Endodermal cell (in vitro differentiated cells): ENCODE measurements around the gene CTIF. TPM values are rescaled to one million over a fixed set of nuclear protein-coding genes. Genes with fewer than 3 reads are reported as not detected.
A peak's percentile ranks its signal among the peaks of the same experiment; 100 is the strongest.

Source experiments
- DNase-seq: peaks from one replicate; pipeline ENCODE4 v3.0.0-alpha.2; 2017
- H3K27ac ChIP-seq: 2 replicates; pipeline ENCODE4 v1.5.1; 2013; ENCODE audit warnings: mild to moderate bottlenecking, low read depth, low read length, moderate library complexity
- H3K27me3 ChIP-seq: 2 replicates; pipeline ENCODE4 v1.6.1; 2013; ENCODE audit warnings: mild to moderate bottlenecking, low read length, moderate library complexity; ENCODE audit not compliant: insufficient read depth, control insufficient read depth, poor library complexity, severe bottlenecking
- H3K36me3 ChIP-seq: 2 replicates; pipeline ENCODE4 v1.7.0; 2013; ENCODE audit warnings: mild to moderate bottlenecking, low read length, moderate library complexity; ENCODE audit not compliant: control insufficient read depth, insufficient read depth
- H3K4me1 ChIP-seq: one replicate; pipeline ENCODE4 v1.7.0; 2013; ENCODE audit warnings: low read length; ENCODE audit not compliant: control insufficient read depth, insufficient read depth
- H3K4me3 ChIP-seq: 2 replicates; pipeline ENCODE4 v1.5.1; 2013; ENCODE audit warnings: mild to moderate bottlenecking, low read length, moderate library complexity
- H3K9ac ChIP-seq: 2 replicates; pipeline ENCODE4 v1.6.1; 2013; ENCODE audit warnings: mild to moderate bottlenecking, low read length, moderate library complexity; ENCODE audit not compliant: poor library complexity, severe bottlenecking; ENCODE audit errors: extremely low read depth
- H3K9me3 ChIP-seq: 2 replicates; pipeline ENCODE4 v1.6.1; 2013; ENCODE audit warnings: mild to moderate bottlenecking, low read length, moderate library complexity; ENCODE audit not compliant: control insufficient read depth
- H3K27ac Mint-ChIP-seq: 2 replicates; pipeline ENCODE4 v1.8.0; 2020; ENCODE audit warnings: mixed read lengths
- H3K27me3 Mint-ChIP-seq: 2 replicates; pipeline ENCODE4 v1.8.0; 2021; ENCODE audit warnings: mild to moderate bottlenecking, mixed read lengths; ENCODE audit not compliant: insufficient read depth
- H3K36me3 Mint-ChIP-seq: 2 replicates; pipeline ENCODE4 v1.8.0; 2020; ENCODE audit warnings: low read depth, mixed read lengths
- H3K4me1 Mint-ChIP-seq: 2 replicates; pipeline ENCODE4 v1.8.0; 2020; ENCODE audit warnings: mixed read lengths
- H3K4me3 Mint-ChIP-seq: 2 replicates; pipeline ENCODE4 v1.8.0; 2020; ENCODE audit warnings: mild to moderate bottlenecking, moderate library complexity, mixed read lengths
- H3K9me3 Mint-ChIP-seq: 2 replicates; pipeline ENCODE4 v1.8.0; 2020; ENCODE audit warnings: mild to moderate bottlenecking, mixed read lengths
- WGBS, 2 experiments: methylation state at CpG; one replicate each; pipeline versions ENCODE4 v1.1.5 to v1.1.7; 2013; ENCODE audit warnings: missing lambda C conversion rate in 2 of 2, mixed read lengths in 1 of 2; ENCODE audit not compliant: insufficient coverage in 1 of 2, insufficient read length in 1 of 2; 5-methylcytosine and 5-hydroxymethylcytosine counted together
- total RNA-seq, 2 donors: library from RNA; stranded (reverse); fragmentation: NEBNext Ultra II Directional in 1 of 2; extraction: Animal tissue kit (Norgen Biotek cat#: 25700) in 1 of 2; gene quantifications; 2 replicates in 1 of 2; 3 replicates in 1 of 2; pipeline ENCODE4 v1.2.1, GENCODE V29; 2021
- TF ChIP-seq, protein P1 (sequence below): fragments of 200-600 bp; sonication (generic); conservative IDR thresholded peaks from 2 replicates; pipeline ENCODE4 v1.5.0; 2021; ENCODE audit warnings: antibody characterized with exemption, mild to moderate bottlenecking

The CTIF gene
- total RNA-seq, 2 donors from 2014 or later, result 33.8 to 41.6 TPM

DNA sequence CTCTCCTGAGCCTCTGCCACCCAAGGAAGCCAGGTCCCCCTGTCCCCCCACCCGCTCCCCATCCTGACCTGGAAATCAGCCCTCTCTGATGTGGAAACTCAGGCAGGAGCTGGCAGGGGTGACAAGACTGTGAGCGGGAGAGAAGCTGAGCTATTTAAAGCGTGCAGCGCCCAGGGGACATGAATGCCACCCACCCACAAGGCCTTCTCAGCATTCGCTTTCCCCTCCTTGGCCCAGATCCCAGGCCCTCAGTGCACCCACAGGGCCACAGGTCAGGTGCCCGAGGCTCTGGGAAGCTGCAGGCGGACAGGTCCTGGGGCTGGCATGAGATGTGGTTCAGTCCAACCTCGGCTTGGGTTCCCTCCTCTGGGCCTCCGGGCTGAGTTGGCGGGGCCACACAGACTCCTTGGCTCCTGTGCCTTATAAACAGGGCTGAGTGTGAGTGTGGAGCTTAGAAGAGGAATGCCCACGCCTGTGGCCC, 243.6 kb downstream of the CTIF start:
- peaks cover 11% of the 10 kb centered on the region for H3K36me3 ChIP-seq
- no peak overlapping the region for H3K27ac Mint-ChIP-seq
- no peaks in the 10 kb centered on the region for H3K27me3 ChIP-seq
- no peak for DNase-seq
- no peaks in the 10 kb centered on the region for H3K27me3 Mint-ChIP-seq
- H3K9me3 ChIP-seq, result no peaks in the 10 kb centered on the region
- TF ChIP-seq, protein P1, sequence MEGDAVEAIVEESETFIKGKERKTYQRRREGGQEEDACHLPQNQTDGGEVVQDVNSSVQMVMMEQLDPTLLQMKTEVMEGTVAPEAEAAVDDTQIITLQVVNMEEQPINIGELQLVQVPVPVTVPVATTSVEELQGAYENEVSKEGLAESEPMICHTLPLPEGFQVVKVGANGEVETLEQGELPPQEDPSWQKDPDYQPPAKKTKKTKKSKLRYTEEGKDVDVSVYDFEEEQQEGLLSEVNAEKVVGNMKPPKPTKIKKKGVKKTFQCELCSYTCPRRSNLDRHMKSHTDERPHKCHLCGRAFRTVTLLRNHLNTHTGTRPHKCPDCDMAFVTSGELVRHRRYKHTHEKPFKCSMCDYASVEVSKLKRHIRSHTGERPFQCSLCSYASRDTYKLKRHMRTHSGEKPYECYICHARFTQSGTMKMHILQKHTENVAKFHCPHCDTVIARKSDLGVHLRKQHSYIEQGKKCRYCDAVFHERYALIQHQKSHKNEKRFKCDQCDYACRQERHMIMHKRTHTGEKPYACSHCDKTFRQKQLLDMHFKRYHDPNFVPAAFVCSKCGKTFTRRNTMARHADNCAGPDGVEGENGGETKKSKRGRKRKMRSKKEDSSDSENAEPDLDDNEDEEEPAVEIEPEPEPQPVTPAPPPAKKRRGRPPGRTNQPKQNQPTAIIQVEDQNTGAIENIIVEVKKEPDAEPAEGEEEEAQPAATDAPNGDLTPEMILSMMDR, result no peak
- H3K36me3 Mint-ChIP-seq, result no peaks in the 10 kb centered on the region
- no peak overlapping the region for H3K9ac ChIP-seq
- H3K9me3 Mint-ChIP-seq, result no peaks in the 10 kb centered on the region
- H3K4me3 ChIP-seq, result no peak overlapping the region
- peaks cover 17% of the 10 kb centered on the region for H3K4me1 ChIP-seq
- no peak overlapping the region for H3K4me3 Mint-ChIP-seq
- WGBS, 2 experiments, result 95 to 96% methylated on average over 9 to 11 of the region's 11 CpGs
- peaks cover 49% of the 10 kb centered on the region for H3K4me1 Mint-ChIP-seq
- H3K27ac ChIP-seq, result peak overlapping the region; percentile 98

DNA sequence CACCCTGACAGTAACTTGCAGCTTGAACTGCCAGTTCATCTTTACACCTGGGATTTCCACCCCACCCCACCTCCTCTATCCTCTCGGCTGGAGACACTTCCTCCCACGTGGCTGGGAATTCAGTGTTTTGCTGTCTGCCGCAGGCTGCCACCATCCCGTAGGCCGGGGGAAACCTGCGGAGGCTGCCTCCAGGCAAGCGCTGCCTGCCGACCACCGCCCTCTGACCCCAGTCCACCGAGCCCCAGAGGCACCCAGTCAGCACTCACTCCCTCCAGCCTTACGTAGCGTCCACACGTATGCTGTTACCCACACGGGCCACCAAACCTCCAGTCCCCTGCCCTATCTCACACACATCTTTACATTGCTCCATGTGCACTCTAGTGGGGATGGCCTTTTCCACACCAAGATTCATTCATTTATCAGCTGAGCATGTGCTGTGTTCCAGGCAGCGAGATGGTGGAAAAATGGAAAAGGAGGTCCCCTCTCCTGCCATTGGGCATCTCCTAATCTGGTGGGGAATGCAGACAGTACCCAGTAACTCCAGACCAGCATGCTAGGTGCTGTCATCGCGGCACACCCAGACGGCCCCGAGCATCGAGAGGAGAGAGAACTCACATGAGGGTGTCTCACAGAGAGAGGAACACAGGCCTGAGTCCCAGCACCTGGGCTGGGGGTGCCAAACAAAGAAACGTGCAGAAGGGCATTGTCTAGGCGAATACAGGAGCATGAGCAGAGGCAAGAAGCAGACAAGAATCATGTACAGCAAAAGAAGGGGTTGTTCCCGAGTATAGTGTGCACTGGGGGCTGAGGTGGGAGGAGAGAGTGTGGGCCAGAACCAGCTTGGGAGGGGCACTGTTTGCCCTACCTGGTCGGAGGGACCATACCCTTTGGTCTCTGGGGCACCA, 245.0 kb downstream of the CTIF start:
- no peak for DNase-seq
- peak overlapping the region; percentile 14 for H3K27ac Mint-ChIP-seq
- no peaks in the 10 kb centered on the region for H3K9me3 ChIP-seq
- WGBS, 2 experiments, result 88 to 96% methylated on average over 5 to 24 of the region's 24 CpGs
- H3K4me3 Mint-ChIP-seq, result no peak overlapping the region
- H3K9ac ChIP-seq, result no peak overlapping the region
- no peak overlapping the region for H3K27ac ChIP-seq
- H3K27me3 ChIP-seq, result no peaks in the 10 kb centered on the region
- no peaks in the 10 kb centered on the region for H3K9me3 Mint-ChIP-seq
- TF ChIP-seq, protein P1, result no peak
- H3K36me3 ChIP-seq, result peaks cover 7% of the 10 kb centered on the region
- H3K4me1 ChIP-seq, result peaks cover 17% of the 10 kb centered on the region
- peaks cover 49% of the 10 kb centered on the region for H3K4me1 Mint-ChIP-seq
- no peaks in the 10 kb centered on the region for H3K27me3 Mint-ChIP-seq
- peaks cover 4% of the 10 kb centered on the region for H3K36me3 Mint-ChIP-seq
- no peak overlapping the region for H3K4me3 ChIP-seq

DNA sequence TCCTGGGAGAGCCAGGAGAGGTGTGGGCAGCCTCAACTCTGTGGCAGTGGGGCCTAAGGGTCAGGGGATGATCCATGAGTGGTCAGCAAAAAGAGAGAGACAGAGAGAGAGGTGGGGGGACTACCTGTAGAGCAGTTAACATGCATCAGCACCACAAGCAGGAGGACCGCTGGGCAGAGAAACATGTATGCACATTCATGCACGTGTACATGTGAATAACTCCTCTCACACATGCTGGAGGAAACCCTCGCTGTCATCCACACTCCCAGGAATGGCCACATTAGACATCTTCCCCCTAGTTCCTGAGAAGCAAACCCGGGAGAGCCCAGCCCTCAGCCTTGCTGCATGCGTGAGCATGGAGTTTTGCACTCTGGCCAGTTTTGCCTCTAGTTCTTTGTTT, 245.8 kb downstream of the CTIF start:
- H3K27me3 Mint-ChIP-seq, result no peaks in the 10 kb centered on the region
- peaks cover 46% of the 10 kb centered on the region for H3K4me1 Mint-ChIP-seq
- no peak for DNase-seq
- Histone ChIP-seq H3K4me3 (no peak overlapping the region), H3K27ac (no peak overlapping the region), H3K36me3 (peaks cover 7% of the 10 kb centered on the region), H3K4me1 (peaks cover 17% of the 10 kb centered on the region), H3K27me3 (no peaks in the 10 kb centered on the region), H3K9me3 (no peaks in the 10 kb centered on the region), H3K9ac (no peak overlapping the region)
- TF ChIP-seq, protein P1, result no peak
- H3K9me3 Mint-ChIP-seq, result no peaks in the 10 kb centered on the region
- no peak overlapping the region for H3K4me3 Mint-ChIP-seq
- WGBS, 2 experiments, result 94 to 100% methylated on average over 5 of the region's 5 CpGs
- no peak overlapping the region for H3K27ac Mint-ChIP-seq
- peaks cover 10% of the 10 kb centered on the region for H3K36me3 Mint-ChIP-seq
